Liver (tissue), 9 donors: Measurements from ENCODE around the gene PTPRD. TPM values are rescaled to one million over a fixed set of nuclear protein-coding genes. Genes with fewer than 3 reads are reported as not detected.

ENCODE experiments used
- DNase-seq: peaks from one replicate; pipeline ENCODE4 v3.0.0-alpha.2; 2017; ENCODE audit warnings: low spot score
- H3K27ac ChIP-seq, 2 donors: one replicate each; pipeline ENCODE4 v1.7.0; 2013; ENCODE audit warnings: inconsistent platforms in 2 of 2, low read length in 2 of 2, control low read depth in 1 of 2, low read depth in 1 of 2, mild to moderate bottlenecking in 1 of 2
- H3K27me3 ChIP-seq, 4 donors: one replicate each; pipeline versions ENCODE4 v1.6.1 to v1.7.0; 2013; ENCODE audit warnings: low read length in 3 of 4, inconsistent platforms in 1 of 4, mild to moderate bottlenecking in 1 of 4, moderate library complexity in 1 of 4; ENCODE audit not compliant: control insufficient read depth in 4 of 4, insufficient read depth in 4 of 4
- H3K36me3 ChIP-seq, 4 donors: one replicate each; pipeline versions ENCODE4 v1.6.1 to v1.7.0; 2013; ENCODE audit warnings: low read length in 3 of 4, mild to moderate bottlenecking in 3 of 4, low read depth in 1 of 4, moderate library complexity in 1 of 4; ENCODE audit not compliant: control insufficient read depth in 4 of 4, insufficient read depth in 3 of 4
- H3K4me1 ChIP-seq, 4 donors: one replicate each; pipeline versions ENCODE4 v1.6.1 to v1.7.0; 2013; ENCODE audit warnings: low read length in 3 of 4, mild to moderate bottlenecking in 3 of 4, moderate library complexity in 1 of 4; ENCODE audit not compliant: control insufficient read depth in 4 of 4, insufficient read depth in 4 of 4
- H3K4me3 ChIP-seq, 3 donors: one replicate each; pipeline versions ENCODE4 v1.6.1 to v1.7.0; 2013; ENCODE audit warnings: low read length in 3 of 3, control low read depth in 1 of 3, low read depth in 1 of 3, mild to moderate bottlenecking in 1 of 3
- H3K9ac ChIP-seq, 2 donors: one replicate each; pipeline ENCODE4 v1.7.0; 2013; ENCODE audit warnings: low read length in 2 of 2, mild to moderate bottlenecking in 2 of 2, moderate library complexity in 2 of 2, control low read depth in 1 of 2, low read depth in 1 of 2
- H3K9me3 ChIP-seq, 4 donors: one replicate each; pipeline versions ENCODE4 v1.6.1 to v1.7.0; 2013; ENCODE audit warnings: low read length in 3 of 4; ENCODE audit not compliant: control insufficient read depth in 4 of 4
- FOXA1 ChIP-seq: IDR thresholded peaks from 2 replicates; pipeline ENCODE4 v1.6.1; 2016; ENCODE audit warnings: antibody characterized with exemption
- FOXA2 ChIP-seq: IDR thresholded peaks from 2 replicates; pipeline ENCODE4 v1.6.1; 2016; ENCODE audit warnings: antibody characterized with exemption
- GABPA ChIP-seq, 2 donors: IDR thresholded peaks in 1 of 2; conservative IDR thresholded peaks in 1 of 2; 2 replicates each; pipeline ENCODE4 v1.6.1; 2016; ENCODE audit warnings: antibody characterized with exemption in 2 of 2, mild to moderate bottlenecking in 1 of 2, moderate library complexity in 1 of 2
- HNF4A ChIP-seq, 2 donors: conservative IDR thresholded peaks; 2 replicates each; pipeline ENCODE4 v1.6.1; 2016; ENCODE audit warnings: antibody characterized with exemption in 2 of 2, mild to moderate bottlenecking in 2 of 2
- HNF4G ChIP-seq: IDR thresholded peaks from 2 replicates; pipeline ENCODE4 v1.6.1; 2016; ENCODE audit warnings: antibody characterized with exemption
- JUND ChIP-seq, 2 donors: IDR thresholded peaks; 2 replicates each; pipeline ENCODE4 v1.6.1; 2016; ENCODE audit warnings: antibody characterized with exemption in 2 of 2
- NR2F2 ChIP-seq: IDR thresholded peaks from 2 replicates; pipeline ENCODE4 v1.6.1; 2016; ENCODE audit warnings: antibody characterized with exemption
- RAD21 ChIP-seq, 2 donors: IDR thresholded peaks; 2 replicates each; pipeline ENCODE4 v1.6.1; 2016; ENCODE audit warnings: antibody characterized with exemption in 2 of 2, mild to moderate bottlenecking in 2 of 2
- RXRA ChIP-seq, 2 donors: IDR thresholded peaks; 2 replicates each; pipeline ENCODE4 v1.6.1; 2017 to 2018; ENCODE audit warnings: antibody characterized with exemption in 2 of 2, mild to moderate bottlenecking in 1 of 2
- SP1 ChIP-seq: IDR thresholded peaks from 2 replicates; pipeline ENCODE4 v1.6.1; 2018; ENCODE audit warnings: antibody characterized with exemption, mild to moderate bottlenecking
- TAF1 ChIP-seq: conservative IDR thresholded peaks from 2 replicates; pipeline ENCODE4 v1.6.1; 2016; ENCODE audit warnings: antibody characterized with exemption, mild to moderate bottlenecking
- YY1 ChIP-seq: IDR thresholded peaks from 2 replicates; pipeline ENCODE4 v1.6.1; 2016; ENCODE audit warnings: antibody characterized with exemption, mild to moderate bottlenecking
- WGBS: extraction: QIAGEN DNeasy Blood & Tissue Kit; methylation state at CpG from one replicate; pipeline ENCODE4 v1.1.7; 2013; 5-methylcytosine and 5-hydroxymethylcytosine counted together
- polyA plus RNA-seq, 2 donors: library from polyadenylated mRNA; stranded (reverse) in 1 of 2; unstranded in 1 of 2; fragments of 200-250 nt in 1 of 2; fragments of >200 nt in 1 of 2; fragmentation: Nextera tagmentation in 1 of 2; extraction: Ambion mirVana in 1 of 2; gene quantifications; one replicate each; pipeline versions ENCODE4 v1.2.1 to v1.2.3, GENCODE V29; 2013 to 2015
- total RNA-seq, 2 donors: library from RNA; depleted of rRNA; stranded (reverse); fragments of >200 nt; gene quantifications; one replicate each; pipeline ENCODE4 v1.2.3, GENCODE V29; 2014
- TF ChIP-seq, protein P1 (sequence below): IDR thresholded peaks from 2 replicates; pipeline ENCODE4 v1.6.1; 2016; ENCODE audit warnings: antibody characterized with exemption, mild to moderate bottlenecking
- TF ChIP-seq, protein P2 (sequence below): IDR thresholded peaks from 2 replicates; pipeline ENCODE4 v1.6.1; 2016; ENCODE audit warnings: antibody characterized with exemption
- TF ChIP-seq, protein P3 (sequence below): IDR thresholded peaks from 2 replicates; pipeline ENCODE4 v1.6.1; 2016; ENCODE audit warnings: antibody characterized with exemption
- TF ChIP-seq, protein P4 (sequence below): IDR thresholded peaks from 2 replicates; pipeline ENCODE4 v1.6.1; 2016; ENCODE audit warnings: antibody characterized with exemption
- TF ChIP-seq, protein P5 (sequence below): fragments of 150-350 bp; IDR thresholded peaks from 2 replicates; pipeline ENCODE4 v1.5.1; 2017; ENCODE audit warnings: improper control_type of control experiment, low read depth, low read length; ENCODE audit not compliant: missing input control
- donor health status: healthy.
- donor health status: healthy.
- donor health status: healthy.
- donor health status: healthy.
- donor health status: healthy.

PTPRD gene
- total and polyA plus RNA-seq, 4 donors, result 0.78 to 34.2 (median 4.7) TPM

DNA sequence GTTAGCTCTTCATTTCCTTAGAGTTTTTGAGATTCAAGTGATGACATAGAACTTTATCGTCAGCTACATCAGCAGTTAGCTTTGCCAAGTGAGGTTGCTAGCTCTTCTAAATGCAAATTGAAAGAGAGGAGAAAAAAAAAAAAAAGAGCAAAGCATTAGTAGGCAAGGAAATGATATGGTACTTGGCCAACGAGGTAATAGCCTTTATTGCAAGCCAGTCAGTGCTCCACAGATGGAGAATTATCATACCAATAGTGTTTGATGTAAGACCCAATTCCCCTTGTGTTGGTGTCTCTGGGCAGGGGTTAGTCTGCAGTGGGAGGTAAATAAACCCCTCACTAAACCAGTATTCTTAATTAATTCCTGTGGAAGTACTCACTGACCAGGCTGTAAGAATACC, 992.1 kb downstream of the PTPRD start:
- Histone ChIP-seq H3K4me1 (no peaks in the 10 kb centered on the region), H3K36me3 (no peaks in the 10 kb centered on the region), H3K4me3 (no peak overlapping the region), H3K9me3 (no peaks in the 10 kb centered on the region), H3K27me3 (peaks cover 0 to 2% (median 0%) of the 10 kb centered on the region in 4 donors), H3K27ac (no peak overlapping the region), H3K9ac (no peak overlapping the region)
- TF ChIP-seq HNF4G (no peak), YY1 (no peak), FOXA1 (no peak), NR2F2 (no peak)
- TF ChIP-seq, protein P1, sequence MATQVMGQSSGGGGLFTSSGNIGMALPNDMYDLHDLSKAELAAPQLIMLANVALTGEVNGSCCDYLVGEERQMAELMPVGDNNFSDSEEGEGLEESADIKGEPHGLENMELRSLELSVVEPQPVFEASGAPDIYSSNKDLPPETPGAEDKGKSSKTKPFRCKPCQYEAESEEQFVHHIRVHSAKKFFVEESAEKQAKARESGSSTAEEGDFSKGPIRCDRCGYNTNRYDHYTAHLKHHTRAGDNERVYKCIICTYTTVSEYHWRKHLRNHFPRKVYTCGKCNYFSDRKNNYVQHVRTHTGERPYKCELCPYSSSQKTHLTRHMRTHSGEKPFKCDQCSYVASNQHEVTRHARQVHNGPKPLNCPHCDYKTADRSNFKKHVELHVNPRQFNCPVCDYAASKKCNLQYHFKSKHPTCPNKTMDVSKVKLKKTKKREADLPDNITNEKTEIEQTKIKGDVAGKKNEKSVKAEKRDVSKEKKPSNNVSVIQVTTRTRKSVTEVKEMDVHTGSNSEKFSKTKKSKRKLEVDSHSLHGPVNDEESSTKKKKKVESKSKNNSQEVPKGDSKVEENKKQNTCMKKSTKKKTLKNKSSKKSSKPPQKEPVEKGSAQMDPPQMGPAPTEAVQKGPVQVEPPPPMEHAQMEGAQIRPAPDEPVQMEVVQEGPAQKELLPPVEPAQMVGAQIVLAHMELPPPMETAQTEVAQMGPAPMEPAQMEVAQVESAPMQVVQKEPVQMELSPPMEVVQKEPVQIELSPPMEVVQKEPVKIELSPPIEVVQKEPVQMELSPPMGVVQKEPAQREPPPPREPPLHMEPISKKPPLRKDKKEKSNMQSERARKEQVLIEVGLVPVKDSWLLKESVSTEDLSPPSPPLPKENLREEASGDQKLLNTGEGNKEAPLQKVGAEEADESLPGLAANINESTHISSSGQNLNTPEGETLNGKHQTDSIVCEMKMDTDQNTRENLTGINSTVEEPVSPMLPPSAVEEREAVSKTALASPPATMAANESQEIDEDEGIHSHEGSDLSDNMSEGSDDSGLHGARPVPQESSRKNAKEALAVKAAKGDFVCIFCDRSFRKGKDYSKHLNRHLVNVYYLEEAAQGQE, result no peak
- WGBS, result 67% methylated on average over 2 of the region's 2 CpGs
- DNase-seq, result no peak

DNA sequence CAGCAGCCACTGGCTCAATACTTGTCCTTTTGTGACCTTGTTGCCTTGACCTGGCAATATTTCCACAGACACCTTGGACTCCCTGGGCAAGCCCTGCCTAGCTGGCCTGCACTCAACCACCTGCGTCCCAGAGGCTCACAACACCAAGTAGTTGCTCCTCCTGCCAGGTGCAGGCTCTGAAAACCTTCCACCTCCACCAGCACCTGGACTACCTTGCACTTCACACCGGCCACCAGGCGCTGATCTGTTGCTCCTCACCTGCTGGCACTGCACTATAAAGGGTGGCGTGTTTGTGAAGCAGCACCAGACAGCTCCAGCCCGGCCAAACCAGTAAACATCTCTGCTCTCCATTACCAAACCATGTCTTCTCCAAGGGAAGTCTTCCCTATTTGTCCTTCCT, 997.7 kb downstream of the PTPRD start:
- Histone ChIP-seq H3K36me3 (no peaks in the 10 kb centered on the region), H3K4me1 (peaks cover 0 to 3% (median 1%) of the 10 kb centered on the region in 4 donors), H3K27me3 (no peaks in the 10 kb centered on the region), H3K9me3 (no peaks in the 10 kb centered on the region), H3K27ac (no peak overlapping the region), H3K9ac (no peak overlapping the region), H3K4me3 (no peak overlapping the region)
- TF ChIP-seq GABPA (IDR thresholded peaks at IDR 0.05 in 1 of 2, conservative IDR thresholded peaks at IDR 0.05 in 1 of 2) (no peak), HNF4G (no peak), YY1 (no peak), JUND (IDR thresholded peaks at IDR 0.05) (no peak), TAF1 (no peak), FOXA2 (no peak), HNF4A (conservative IDR thresholded peaks at IDR 0.05) (no peak), NR2F2 (no peak), RAD21 (IDR thresholded peaks at IDR 0.05) (no peak), SP1 (no peak), FOXA1 (no peak), RXRA (IDR thresholded peaks at IDR 0.05) (no peak)
- TF ChIP-seq, protein P2, sequence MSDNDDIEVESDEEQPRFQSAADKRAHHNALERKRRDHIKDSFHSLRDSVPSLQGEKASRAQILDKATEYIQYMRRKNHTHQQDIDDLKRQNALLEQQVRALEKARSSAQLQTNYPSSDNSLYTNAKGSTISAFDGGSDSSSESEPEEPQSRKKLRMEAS, result no peak
- TF ChIP-seq, protein P1, result no peak
- TF ChIP-seq, protein P3, sequence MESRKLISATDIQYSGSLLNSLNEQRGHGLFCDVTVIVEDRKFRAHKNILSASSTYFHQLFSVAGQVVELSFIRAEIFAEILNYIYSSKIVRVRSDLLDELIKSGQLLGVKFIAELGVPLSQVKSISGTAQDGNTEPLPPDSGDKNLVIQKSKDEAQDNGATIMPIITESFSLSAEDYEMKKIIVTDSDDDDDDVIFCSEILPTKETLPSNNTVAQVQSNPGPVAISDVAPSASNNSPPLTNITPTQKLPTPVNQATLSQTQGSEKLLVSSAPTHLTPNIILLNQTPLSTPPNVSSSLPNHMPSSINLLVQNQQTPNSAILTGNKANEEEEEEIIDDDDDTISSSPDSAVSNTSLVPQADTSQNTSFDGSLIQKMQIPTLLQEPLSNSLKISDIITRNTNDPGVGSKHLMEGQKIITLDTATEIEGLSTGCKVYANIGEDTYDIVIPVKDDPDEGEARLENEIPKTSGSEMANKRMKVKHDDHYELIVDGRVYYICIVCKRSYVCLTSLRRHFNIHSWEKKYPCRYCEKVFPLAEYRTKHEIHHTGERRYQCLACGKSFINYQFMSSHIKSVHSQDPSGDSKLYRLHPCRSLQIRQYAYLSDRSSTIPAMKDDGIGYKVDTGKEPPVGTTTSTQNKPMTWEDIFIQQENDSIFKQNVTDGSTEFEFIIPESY, result no peak
- TF ChIP-seq, protein P4, sequence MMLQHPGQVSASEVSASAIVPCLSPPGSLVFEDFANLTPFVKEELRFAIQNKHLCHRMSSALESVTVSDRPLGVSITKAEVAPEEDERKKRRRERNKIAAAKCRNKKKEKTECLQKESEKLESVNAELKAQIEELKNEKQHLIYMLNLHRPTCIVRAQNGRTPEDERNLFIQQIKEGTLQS, result no peak
- TF ChIP-seq, protein P5, sequence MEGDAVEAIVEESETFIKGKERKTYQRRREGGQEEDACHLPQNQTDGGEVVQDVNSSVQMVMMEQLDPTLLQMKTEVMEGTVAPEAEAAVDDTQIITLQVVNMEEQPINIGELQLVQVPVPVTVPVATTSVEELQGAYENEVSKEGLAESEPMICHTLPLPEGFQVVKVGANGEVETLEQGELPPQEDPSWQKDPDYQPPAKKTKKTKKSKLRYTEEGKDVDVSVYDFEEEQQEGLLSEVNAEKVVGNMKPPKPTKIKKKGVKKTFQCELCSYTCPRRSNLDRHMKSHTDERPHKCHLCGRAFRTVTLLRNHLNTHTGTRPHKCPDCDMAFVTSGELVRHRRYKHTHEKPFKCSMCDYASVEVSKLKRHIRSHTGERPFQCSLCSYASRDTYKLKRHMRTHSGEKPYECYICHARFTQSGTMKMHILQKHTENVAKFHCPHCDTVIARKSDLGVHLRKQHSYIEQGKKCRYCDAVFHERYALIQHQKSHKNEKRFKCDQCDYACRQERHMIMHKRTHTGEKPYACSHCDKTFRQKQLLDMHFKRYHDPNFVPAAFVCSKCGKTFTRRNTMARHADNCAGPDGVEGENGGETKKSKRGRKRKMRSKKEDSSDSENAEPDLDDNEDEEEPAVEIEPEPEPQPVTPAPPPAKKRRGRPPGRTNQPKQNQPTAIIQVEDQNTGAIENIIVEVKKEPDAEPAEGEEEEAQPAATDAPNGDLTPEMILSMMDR, result no peak
- 72% methylated on average over 5 of the region's 5 CpGs for WGBS
- DNase-seq, result no peak
